GM12892 (cell line): ENCODE measurements around the gene ZNF3.

Source experiments
- POLR2A ChIP-seq: IDR thresholded peaks from 2 replicates; pipeline ENCODE4 v1.6.1; 2011; ENCODE audit warnings: low read depth, low read length, control low read depth
- POLR2AphosphoS5 ChIP-seq: IDR thresholded peaks from 2 replicates; pipeline ENCODE4 v1.6.1; 2011; ENCODE audit warnings: low read depth, low read length, control low read depth

DNA sequence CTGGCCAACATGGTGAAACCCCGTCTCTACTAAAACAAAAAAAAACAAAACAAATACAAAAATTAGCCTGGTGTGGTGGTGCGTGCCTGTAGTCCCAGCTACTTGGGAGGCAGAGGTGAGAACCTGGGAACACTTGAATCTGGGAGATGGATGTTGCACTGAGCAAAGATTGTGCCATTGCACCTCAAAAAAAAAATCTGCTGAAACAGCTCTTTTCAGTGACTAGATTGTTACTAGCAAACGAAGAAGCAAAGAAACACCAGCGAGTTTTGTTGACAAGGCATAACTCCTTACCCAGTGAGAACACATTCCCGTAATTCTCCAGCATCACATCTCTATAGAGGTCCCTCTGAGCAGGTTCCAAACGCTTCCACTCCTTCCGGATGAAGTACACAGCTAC, 6.7 kb downstream of the ZNF3 start:
- TF ChIP-seq POLR2A (no peak), POLR2AphosphoS5 (no peak)
